ENCODE results near the gene CLEC4M.
"Not testable (repeated sequence)": the region's sequence is repeated elsewhere in the genome, so short reads cannot be mapped to it uniquely, and the experiment has no call there.

CLEC4M gene

DNA sequence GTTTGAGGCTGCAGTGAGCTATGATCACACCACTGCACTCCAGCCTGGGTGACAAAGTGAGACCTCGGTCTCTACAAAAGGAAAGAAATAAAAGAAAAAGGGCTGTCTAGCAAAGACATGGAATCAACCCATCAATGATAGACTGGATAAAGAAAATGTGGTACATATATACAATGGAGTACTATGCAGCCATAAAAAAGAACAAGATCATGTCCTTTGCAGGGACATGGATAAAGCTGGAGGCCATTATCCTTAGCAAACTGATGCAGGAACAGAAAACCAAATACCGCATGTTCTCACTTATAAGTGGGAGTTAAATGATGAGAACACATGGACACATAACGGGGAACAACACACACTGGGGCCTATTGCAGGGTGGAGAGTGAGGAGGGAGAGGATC, 53.0 kb downstream of the CLEC4M start:
- not testable (repeated sequence) for DNase-seq

DNA sequence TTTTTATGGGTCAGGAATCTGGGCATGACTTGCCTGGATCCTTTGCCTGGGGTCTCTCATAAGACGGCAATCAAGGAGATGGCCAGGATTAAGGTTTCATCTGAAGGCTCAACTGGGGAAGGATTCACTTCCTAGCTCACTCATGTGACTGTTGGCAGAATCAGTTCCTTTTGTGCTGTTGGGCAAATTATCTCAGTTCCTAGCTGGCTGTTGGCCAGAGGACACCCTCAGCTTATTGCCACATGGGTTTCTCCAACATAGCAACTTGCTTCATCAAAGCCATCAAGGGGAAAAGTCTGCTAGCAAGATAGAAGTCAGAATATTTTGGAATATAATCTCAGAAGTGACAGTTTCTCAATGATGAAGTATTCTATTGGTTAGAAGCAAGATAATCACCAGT, 54.8 kb downstream of the CLEC4M start:
- no peak for DNase-seq

DNA sequence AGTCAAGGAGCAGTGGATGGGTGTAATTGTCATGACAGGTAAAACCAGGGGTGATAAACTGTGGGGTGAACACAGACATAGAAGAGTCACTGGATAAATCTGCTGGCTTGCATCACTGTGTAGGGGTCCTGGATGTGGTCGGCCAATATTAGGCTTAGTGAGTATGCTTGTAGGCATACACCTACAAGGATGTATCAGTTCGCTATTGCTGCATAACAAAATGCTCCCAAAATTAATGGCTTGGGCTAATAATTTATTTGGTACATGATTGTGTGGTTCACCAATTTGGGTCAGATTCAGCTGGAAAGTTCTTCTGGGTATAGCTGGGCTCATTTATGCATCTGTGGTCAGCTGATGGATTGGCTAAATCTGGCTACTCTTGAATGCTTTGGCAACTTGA, 55.8 kb downstream of the CLEC4M start:
- DNase-seq = no peak

Measured in NCI-H510A (cell line).